Stimulated activated CD8-positive, alpha-beta memory T cell treated with anti-CD3 and anti-CD28 coated beads, Interleukin-4, amount 100 ng/mL, for 4 hours (primary cell): ENCODE measurements around the gene GAS7.

Experiments used
- DNase-seq, 2 donors: peaks; one replicate each; pipeline ENCODE4 v3.0.0-alpha.2; 2020; ENCODE audit warnings: low read depth in 2 of 2, low spot score in 1 of 2

GAS7 gene

GRCh38 chr17:9956474-9957131, 241.8 kb downstream of the GAS7 start:
- DNase-seq: no peak

- no peak for DNase-seq
Observed at GRCh38 chr17:9953492-9953891, 244.9 kb downstream of the GAS7 start.

GRCh38 chr17:9951803-9952202, 246.6 kb downstream of the GAS7 start:
- DNase-seq: no peak

GRCh38 chr17:9948928-9949327, 249.5 kb downstream of the GAS7 start:
- no peak for DNase-seq

- no peak for DNase-seq
Observed at GRCh38 chr17:9944704-9945103, 253.7 kb downstream of the GAS7 start.

- DNase-seq: no peak
Observed at GRCh38 chr17:9943343-9943742, 255.1 kb downstream of the GAS7 start.

- no peak for DNase-seq
Observed at GRCh38 chr17:9942885-9943284, 255.5 kb downstream of the GAS7 start.

GRCh38 chr17:9941305-9941704, 257.1 kb downstream of the GAS7 start:
- no peak for DNase-seq

GRCh38 chr17:9940841-9941240, 257.6 kb downstream of the GAS7 start:
- no peak for DNase-seq

- no peak for DNase-seq
Observed at GRCh38 chr17:9938764-9939163, 259.6 kb downstream of the GAS7 start.

GRCh38 chr17:9937901-9938300, 260.5 kb downstream of the GAS7 start:
- DNase-seq: no peak

GRCh38 chr17:9937241-9937761, 261.1 kb downstream of the GAS7 start:
- no peak for DNase-seq

- DNase-seq: no peak
Observed at GRCh38 chr17:9936095-9936494, 262.3 kb downstream of the GAS7 start.

- DNase-seq: no peak
Observed at GRCh38 chr17:9935408-9935807, 263.0 kb downstream of the GAS7 start.

- no peak for DNase-seq
Observed at GRCh38 chr17:9934331-9934730, 264.1 kb downstream of the GAS7 start.

GRCh38 chr17:9932491-9932890, 265.9 kb downstream of the GAS7 start:
- DNase-seq: no peak

- DNase-seq: no peak
Observed at GRCh38 chr17:9931144-9931741, 267.2 kb downstream of the GAS7 start.

- DNase-seq: no peak
Observed at GRCh38 chr17:9929871-9930270, 268.5 kb downstream of the GAS7 start.

GRCh38 chr17:9928601-9929333, 269.6 kb downstream of the GAS7 start:
- no peak for DNase-seq

- DNase-seq: no peak
Observed at GRCh38 chr17:9926150-9926804, 272.1 kb downstream of the GAS7 start.

- no peak for DNase-seq
Observed at GRCh38 chr17:9925457-9925856, 272.9 kb downstream of the GAS7 start.

- no peak for DNase-seq
Observed at GRCh38 chr17:9924735-9925191, 273.6 kb downstream of the GAS7 start.
